ENCODE data around the gene MAB21L4.

Gene MAB21L4

DNA sequence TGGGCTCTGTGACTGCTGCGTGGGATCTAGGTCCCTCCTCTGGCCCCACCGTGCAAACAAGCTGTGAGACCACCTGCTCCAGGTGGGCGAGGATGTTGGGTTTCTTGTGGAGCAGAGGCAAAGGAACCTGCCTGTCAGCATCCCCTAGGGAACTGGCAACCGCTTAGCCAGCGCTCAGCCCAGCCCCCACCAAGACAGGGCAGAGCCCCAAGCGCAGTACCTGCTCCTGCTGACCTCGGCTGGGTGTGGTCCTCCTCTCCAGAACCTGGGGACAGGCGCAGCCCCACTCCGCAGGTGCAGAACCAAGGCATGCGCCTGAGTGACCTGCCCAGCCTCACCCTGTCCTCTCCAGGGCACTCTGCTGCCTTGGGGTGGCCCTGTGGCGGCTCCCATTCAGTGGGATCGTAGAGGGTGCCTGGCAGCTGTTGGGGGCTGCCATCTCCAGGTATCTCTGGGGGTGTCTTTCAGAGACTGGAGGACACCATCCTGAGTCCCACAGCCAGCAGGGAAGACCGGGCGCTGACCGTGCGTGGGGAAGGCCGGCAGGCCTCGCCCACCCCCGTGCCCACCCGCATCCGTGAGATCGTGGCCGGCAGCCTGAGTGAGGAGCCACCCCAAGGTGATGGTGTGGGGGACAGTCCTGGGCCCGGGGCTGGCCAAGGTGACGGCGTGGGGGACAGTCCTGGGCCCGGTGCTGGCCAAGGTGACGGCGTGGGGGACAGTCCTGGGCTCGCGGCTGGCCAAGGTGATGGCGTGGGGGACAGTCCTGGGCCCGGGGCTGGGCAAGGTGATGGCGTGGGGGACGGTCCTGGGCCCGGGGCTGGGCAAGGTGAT lies 22.5 kb upstream of the MAB21L4 start:
- no peak for DNase-seq (ENCODE audit: extremely low read depth, low read depth)

GRCh38 chr2:240917684-240918257 lies 21.8 kb upstream of the MAB21L4 start:
- TF ChIP-seq CTCF (IDR thresholded peaks at IDR 0.05; ENCODE audit: low read depth, low read length) = no peak
- DNase-seq (ENCODE audit: extremely low read depth, low read depth) = no peak

More for the DNA sequence above, 22.5 kb upstream of the MAB21L4 start:
- TF ChIP-seq CTCF (IDR thresholded peaks at IDR 0.05; ENCODE audit: low read depth, low read length) = no peak

- TF ChIP-seq CTCF (IDR thresholded peaks at IDR 0.05; ENCODE audit: low read depth, low read length) = no peak
- DNase-seq (ENCODE audit: extremely low read depth, low read depth) = no peak
Measured at GRCh38 chr2:240917009-240917683, 21.2 kb upstream of the MAB21L4 start.

DNA sequence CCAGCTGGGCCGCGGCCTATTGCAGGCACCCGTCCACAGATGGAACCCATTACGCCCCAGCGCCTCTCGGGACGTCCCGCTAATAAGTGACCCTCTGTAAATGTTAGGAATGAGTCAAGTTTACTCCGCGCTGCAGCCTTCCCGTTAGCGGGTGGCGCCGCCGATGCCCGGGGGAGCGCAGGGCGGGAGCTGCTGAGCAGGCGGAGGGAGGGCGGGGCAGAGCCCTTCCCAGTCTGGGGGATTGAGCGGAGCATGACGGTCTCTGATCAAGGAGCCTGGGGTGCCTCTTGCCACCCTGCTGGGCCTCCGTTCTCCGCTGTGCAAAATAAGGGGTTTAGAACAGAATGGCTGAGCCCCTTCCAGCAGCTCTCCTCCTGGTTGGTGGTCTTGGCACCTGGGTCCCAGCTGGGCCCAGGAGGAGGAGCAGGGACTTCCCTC lies 20.6 kb upstream of the MAB21L4 start:
- peak; percentile 84 for DNase-seq (ENCODE audit: extremely low read depth, low read depth)
- no peak for TF ChIP-seq CTCF (IDR thresholded peaks at IDR 0.05; ENCODE audit: low read depth, low read length)

DNA sequence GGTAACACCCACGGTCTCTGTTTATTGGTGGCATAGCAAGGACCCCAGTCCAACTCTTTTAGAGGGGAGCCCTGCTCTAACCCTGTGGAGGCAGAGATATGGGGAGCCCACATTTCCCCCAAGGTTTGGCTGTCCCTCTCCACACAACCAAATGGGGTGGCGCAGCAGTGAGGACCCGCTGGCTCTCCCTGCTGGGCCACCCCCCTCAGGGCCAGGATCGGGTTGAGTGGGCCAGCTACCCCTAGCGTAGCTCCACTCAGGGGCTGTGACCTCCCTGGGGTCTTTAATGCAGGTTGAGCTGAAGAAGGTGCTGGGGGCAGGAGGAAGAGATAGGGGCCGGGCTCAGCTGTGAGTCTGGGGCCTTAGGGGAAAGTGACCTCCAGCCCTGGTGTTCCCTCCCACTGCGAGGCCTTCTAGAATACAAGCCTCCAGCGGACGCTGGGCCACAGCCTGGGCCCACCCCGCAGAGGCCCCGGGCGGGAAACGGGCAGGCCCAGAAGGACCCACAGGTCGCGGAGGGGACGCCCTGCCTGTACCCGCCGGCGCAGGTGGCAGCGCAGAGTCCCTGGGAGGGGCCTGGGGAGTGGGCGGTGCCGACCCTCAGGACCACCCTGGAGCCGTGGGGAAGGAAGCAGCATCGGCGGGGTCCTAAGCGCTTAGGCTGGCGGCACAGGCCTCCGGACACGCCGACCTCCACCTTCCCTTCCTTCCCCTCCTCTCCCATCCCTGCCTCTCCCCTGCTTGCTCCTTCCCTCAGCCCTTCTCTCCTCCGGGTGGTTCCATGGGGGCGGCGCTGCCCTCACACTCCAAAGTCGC lies 19.8 kb upstream of the MAB21L4 start:
- DNase-seq (ENCODE audit: extremely low read depth, low read depth) = no peak
- no peak for TF ChIP-seq CTCF (IDR thresholded peaks at IDR 0.05; ENCODE audit: low read depth, low read length)

- no peak for DNase-seq (ENCODE audit: extremely low read depth, low read depth)
- no peak for TF ChIP-seq CTCF (IDR thresholded peaks at IDR 0.05; ENCODE audit: low read depth, low read length)
Measured at GRCh38 chr2:240914645-240915525, 18.9 kb upstream of the MAB21L4 start.
